ENCODE data around the gene TMEM209.
"Not testable (repeated sequence)": the region's sequence is repeated elsewhere in the genome, so short reads cannot be mapped to it uniquely, and the experiment has no call there.

TMEM209 gene

DNA sequence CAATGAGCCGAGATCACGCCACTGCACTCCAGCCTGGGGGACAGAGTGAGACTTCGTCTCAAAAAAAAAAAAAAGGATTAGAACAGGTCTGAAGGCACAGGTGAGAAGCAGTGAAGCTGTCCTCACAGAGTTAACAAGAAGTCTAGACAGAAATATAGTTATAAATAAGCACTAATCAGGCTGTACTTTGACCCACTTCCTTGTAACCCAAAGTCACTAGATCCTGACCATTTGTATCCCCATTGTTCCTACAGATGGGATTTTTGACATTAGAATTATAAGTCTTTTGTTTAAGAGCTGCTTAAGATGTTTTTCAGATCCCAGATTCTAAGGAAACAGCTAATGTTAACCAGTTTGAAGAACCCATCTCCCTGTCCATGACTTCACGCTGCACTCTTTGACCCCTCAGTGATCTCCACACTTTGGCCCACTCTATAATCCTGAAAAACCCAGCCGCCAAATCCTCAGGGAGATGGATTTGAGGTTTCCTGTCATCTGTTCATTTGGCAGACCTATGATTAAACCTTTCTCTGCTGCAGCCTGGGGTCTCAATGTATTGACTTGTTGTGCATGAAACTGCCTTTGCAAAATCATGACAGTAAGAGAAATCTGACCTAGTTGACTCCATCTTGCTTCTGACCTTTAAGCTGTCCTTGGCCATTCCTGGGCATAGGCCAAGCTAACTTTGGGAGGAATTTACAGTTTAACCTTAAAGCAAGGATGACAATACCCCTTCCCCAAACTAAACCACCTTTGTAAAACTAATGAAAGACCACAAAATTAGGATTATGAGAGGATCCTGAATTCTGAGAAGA is 13.8 kb upstream of the TMEM209 start:
- DNase-seq (ENCODE audit: low read depth in 1 of 2, low spot score in 1 of 2), result no peak

DNA sequence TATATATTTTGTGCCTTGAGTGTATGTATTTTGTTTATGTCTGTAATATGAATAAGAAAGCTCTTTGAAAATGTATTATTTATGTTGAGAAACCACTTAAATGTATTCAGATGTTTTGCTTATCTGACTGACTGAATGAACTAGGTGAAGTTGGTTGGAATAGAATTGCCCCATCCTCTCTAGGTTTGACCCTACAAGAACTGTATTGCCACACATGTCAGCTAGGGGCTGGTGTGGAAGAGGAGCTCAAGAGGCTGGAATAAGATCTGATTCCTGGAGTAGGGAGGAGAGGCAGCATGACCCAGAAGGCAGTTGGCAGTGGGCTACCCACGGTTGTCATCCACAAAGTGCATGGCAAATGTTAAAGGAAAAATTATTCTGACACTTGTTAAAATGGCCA is 11.5 kb upstream of the TMEM209 start:
- DNase-seq (ENCODE audit: low read depth in 1 of 2, low spot score in 1 of 2), result no peak

DNA sequence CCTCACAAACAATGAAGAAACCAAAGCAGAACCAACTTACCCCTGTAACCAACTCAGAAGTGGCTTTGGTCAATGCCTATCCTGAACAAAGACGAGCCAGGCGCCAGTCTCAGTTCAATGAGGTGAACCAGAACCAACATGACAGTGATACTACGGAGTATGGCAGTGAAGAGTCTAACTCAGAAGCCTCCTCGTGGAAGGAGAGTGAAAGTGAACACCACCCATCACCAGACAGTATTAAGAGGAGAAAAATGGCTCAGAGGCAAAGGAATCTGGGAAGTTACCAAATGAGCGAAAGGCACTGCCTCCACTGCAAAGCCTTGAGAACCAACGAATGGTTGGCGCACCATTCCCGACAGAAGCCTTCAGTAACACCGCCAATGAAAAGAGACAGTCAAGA is 10.8 kb upstream of the TMEM209 start:
- no peak for DNase-seq (ENCODE audit: low read depth in 1 of 2, low spot score in 1 of 2)

DNA sequence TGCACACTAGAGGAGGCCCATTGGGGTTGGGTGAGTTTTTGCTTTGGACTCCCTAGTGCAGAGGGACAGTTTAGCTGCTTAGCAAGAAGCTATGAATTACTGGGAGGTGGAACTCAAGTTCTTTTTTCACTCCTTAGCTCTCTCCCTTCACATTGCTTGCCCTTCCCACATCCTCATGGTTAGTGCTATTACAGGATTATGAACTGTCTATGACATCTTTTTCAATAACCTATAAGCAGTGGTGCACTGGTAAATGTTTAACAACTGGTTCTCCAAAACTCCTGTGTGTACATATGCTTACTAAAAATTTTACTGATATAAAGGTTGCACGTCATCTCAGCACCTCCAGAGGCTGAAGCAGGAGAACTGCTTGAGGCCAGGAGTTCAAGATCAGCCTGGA is 8.6 kb upstream of the TMEM209 start:
- no peak for DNase-seq (ENCODE audit: low read depth in 1 of 2, low spot score in 1 of 2)

DNA sequence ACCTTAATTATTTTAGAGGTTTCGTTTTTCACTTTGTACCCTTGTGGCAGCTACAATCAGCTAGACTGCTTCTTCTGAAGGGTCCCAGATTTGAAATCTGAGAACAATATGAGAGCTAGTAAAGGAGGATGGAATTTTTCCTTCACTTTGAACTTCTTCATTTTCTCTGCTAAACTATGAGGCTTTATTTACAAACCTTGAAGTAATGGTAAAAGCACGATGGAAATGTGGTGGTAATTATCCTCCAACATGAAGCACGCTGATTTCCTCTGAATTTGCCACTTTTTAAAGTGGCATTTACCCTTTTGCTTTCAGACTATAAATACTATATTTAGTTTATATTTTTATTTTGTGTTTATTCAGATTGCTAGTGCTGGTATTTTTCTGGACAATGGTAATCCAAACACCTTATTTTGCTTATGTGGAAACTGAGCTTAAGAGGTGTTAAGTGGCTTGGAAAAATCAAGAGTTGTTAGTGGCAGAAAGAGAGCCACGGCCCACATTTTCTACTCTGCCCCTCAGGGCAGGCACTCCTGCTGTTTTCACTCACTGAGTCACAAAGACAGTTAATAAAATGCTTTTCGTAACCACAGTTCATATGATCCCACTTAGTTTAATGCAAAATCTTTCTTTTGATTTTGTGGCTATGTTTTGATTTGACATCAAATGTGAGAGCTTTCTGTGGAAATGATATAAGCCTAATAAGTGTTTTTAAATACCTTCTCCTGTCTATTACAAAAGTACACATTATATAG is 5.2 kb upstream of the TMEM209 start:
- DNase-seq (ENCODE audit: low read depth in 1 of 2, low spot score in 1 of 2), result no peak

DNA sequence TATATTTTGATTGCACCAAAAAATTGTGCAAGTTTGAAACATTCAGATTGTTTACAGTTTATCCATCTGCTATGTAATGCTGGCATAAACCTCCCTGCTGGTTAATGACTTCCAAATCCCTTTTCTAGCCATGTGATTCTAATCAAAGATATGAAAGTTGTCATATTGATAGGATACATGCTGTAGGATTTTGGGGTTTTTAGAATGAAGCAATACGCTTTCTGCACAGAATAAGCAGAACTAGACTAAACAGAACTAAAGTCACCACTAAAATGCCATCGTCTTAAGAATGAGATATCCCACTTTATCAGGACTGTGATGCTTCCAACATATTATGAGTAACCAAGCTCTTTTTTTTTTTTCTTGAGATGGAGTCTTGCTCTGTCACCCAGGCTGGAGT is 3.3 kb upstream of the TMEM209 start:
- no peak for DNase-seq (ENCODE audit: low read depth in 1 of 2, low spot score in 1 of 2)

DNA sequence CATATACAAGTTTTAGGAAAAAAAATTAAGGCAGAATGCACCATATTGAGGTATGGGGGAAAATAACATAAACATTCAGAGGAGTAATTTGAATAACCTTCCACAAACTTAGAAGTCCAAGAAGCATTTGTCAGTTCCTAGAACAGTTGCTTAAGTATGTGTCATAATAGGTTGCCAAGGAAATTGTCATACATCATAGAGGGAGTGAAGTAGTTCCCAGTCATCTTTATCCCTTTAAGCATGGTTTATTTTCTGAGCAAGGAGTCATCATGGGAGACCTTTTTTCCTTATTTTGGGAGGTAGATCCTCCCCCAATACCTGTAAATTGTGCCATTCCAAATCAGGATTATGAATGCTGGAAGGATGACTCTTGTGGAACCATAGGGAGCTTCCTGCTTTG is 2.4 kb upstream of the TMEM209 start, which contains the start of gene SSMEM1:
SSMEM1 (plus strand) TSS at position 219 of the 400 bp plus-strand sequence; CDS start at position 270, 51 bp downstream.
- no peak for DNase-seq (ENCODE audit: low read depth in 1 of 2, low spot score in 1 of 2)

DNA sequence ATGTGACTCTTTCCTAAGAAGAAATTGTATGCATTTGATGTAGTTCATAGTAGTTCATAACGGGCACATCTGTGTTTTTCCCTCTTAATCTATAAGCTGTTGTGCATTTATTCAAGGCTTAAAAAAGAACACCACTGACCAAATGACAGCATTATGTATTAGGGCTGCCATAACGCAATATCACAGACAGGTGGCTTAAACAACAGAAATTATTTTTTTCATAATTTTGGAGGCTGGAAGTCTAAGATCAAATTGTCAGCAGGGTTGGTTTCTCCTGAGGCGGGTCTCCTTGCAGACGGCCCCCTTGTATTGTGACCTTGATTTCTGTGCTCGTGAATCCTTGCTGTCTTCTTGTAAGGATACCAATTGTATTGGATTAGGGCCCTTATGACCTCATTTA is 1.8 kb upstream of the TMEM209 start:
- DNase-seq (ENCODE audit: low read depth in 1 of 2, low spot score in 1 of 2), result no peak

DNA sequence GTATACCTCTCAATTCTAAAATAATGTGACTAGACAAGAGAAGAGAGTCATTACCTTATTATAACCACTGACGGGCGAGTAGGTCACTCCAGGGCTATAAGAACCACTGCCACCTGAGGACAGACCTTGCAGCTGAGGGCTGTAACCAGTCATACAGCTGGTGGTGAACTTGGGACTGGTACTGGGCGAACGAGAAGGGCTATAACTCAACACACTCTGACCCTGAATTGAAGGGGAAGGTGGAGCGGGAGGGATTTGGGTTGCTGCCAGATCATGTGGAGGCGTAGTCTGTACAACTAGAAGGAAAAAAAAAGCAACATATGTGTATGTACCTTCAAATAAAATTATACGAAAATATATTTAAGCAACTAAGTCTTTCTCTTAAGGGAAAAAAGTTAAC is 3.4 kb downstream of the TMEM209 start:
- no peak for DNase-seq (ENCODE audit: low read depth in 1 of 2, low spot score in 1 of 2)

DNA sequence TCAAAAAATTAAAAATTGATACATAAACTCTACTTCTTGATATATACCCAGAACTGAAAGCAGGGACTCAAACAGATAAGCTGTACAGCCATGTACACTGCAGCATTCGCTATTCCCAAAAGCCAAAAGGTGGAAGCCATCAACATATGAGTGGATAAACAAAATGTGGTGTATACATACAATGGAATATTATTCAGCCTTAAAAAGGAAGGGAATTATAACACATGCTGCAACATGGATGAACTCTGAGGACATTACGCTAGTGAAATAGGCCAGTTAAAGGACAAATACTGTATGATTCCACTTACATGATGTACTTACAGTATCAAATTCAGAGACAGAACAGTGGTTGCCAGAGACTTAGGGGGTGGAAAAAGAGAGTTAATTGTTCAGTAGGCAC is 8.1 kb downstream of the TMEM209 start:
- DNase-seq (ENCODE audit: low read depth in 1 of 2, low spot score in 1 of 2), result no peak

DNA sequence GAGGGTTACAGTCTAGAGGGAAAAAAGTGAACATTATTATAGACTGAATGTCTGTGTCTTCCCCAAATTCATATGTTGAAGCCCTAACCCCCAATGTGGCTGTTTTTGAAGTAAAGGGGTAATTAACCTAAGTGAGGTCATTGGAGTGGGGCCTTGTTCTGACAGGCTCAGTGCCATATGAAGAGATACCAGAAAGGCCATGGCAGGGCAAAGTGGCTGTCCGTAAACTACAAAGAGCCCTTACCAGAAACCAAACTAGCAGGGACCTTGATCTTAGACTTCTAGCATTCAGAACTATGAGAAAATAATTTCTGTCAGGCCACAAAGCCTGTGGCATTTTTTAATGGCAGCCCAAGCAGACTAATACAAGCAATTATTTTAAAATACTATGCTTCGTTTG is 8.7 kb downstream of the TMEM209 start:
- DNase-seq (ENCODE audit: low read depth in 1 of 2, low spot score in 1 of 2), result no peak

DNA sequence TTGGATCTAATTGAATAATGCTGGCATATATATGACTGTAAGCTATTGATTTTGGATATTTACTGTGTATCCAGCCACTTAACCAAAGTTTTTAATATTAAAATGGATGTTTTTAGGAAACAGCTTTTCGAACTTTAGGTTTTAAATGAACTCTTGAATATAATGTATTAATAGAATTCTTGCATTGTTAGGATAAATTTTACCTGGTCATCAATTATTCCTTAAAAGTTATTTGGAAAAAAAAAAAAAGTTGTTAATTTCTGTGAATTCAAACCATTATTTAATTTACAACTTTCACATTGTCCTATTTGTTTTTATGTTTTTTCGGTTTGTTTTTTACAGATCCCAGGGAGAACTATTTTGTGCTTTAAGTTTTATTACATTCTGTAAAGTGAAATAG is 9.8 kb downstream of the TMEM209 start:
- no peak for DNase-seq (ENCODE audit: low read depth in 1 of 2, low spot score in 1 of 2)

DNA sequence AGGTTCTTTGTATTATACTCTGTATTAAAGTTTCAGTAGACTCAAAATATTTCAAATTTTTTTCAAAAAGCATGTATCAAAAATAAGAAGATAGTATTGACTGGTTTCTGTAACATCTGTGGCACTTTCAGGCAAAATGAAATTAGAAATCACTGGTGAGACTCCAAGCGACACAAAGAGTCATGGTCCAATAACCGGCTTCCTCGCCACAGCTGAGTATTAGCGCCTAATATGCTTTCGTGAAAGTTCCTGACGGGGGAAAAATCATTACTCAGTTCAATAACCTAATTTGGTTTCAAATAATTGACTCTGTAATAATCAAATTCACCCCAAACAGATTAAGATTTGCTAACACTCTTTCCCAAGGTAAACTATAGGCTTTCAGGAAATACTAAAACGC is 13.4 kb downstream of the TMEM209 start:
- DNase-seq (ENCODE audit: low read depth in 1 of 2, low spot score in 1 of 2), result no peak

DNA sequence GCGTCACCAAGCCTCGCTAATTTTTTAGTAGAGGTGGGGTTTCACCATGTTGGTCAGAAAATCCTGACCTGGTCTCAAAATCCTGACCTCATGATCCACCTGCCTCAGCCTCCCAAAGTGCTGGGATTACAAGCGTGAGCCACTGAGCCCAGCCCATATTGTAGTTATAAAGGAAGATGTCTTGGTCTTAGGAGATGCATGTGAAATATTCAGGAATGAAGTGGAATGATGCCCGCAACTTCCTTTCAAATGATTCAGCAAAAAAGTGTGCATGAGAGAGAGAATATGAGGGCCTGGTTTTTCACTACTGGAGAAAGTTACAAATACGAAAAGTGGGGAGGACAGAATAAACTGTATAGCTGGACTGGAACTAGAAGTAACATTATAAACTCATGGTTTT is 15.9 kb downstream of the TMEM209 start:
- DNase-seq (ENCODE audit: low read depth in 1 of 2, low spot score in 1 of 2), result no peak

DNA sequence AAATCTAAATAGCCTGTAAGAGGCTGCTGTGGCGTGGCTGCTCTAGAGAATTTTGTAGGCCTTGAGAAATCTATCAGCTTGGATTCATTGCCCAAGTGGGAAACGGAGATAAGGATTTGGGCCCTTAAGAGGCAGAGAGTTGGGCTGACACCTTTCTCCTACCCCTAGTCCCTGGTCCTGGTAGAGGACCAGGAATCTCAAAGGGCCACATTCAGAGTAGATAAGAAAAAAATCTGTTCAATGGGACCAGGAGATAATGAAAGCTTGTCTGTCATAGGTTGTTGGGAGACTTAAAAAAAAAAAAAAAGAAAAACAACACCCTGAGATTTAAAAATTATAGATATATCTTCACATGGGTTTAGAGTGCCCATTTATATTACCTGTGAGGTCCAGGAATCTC is 17.8 kb downstream of the TMEM209 start:
- no peak for DNase-seq (ENCODE audit: low read depth in 1 of 2, low spot score in 1 of 2)

DNA sequence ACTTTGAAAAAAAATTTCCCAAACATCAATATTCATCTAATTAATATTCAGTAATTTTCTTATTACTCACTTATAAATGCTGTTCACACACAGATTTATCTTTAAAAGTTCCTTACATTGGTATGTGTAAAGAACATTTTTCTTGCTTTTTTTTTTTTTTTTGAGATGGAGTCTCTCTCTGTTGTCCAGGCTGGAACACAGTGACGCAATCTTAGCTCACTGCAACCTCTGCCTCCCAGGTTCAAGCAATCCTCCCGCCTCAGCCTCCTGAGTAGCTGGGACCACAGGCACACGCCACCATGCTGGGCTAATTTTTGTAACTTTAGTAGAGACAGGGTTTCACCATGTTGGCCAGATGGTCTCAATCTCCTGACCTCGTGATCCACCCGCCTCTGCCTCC is 20.9 kb downstream of the TMEM209 start:
- DNase-seq (ENCODE audit: low read depth in 1 of 2, low spot score in 1 of 2), result not testable (repeated sequence)

DNA sequence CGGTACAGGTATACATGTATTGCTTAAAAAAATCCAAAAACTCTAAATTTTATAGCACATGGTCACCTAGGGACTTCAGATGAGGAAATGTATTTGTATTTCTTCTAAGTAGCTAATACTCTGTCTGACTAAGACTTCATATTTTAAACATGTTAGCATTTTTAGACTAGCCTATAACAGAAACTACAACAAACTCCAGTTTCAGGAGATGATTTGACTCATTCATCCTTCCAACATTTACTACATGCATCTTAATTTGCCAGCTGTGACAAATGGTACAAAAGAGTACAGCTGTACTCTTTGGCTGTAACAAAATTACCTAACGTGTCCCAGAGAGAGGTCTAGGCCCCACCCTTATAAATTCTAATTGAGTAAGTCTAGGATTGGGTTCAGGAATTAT is 22.2 kb downstream of the TMEM209 start:
- no peak for DNase-seq (ENCODE audit: low read depth in 1 of 2, low spot score in 1 of 2)

DNA sequence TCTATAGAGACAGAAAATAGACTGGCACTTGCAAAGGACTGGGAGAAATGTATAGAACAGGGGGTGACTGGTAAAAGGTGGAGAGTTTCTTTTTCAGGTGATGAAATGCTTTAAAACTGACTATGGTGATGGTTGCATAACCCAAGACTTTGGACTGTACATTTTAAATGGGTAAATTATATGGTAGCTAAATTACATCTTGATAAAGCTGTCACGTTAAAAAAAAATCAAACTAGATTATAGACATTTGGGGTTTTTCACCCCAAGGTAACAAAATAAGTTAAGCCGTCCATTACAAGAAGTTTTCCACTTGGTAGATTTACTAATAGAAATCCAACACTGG is 24.0 kb downstream of the TMEM209 start:
- no peak for DNase-seq (ENCODE audit: low read depth in 1 of 2, low spot score in 1 of 2)

DNA sequence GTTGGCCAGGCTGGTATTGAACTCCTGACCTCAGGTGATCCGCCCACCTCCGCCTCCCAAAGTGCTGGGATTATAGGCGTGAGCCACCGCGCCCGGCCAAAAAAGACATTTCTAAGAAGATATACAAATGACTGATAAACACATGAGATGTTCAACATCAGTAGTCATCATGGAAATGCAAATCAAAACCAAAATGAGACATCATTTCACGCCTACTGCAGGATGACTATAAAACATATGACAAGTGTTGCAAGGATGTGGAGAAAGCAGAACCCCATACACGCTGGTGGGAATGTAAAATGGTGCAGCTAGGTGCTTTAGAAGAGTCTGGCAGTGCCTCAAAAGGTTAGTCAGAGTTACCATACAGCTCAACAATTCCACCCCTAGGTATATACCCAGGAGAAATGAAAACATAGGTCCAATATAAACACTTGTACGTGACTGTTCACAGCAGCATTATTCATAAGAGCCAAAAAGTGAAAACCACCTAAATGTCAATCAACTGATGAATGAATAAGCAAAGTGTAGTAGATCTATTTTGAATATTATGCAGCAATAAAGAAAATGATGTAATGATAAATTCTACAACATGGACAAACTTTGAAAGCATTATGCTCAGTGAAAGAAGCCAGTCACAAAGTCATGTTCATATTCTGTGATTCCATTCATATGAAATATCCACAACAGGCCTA is 24.5 kb downstream of the TMEM209 start:
- no peak for DNase-seq (ENCODE audit: low read depth in 1 of 2, low spot score in 1 of 2)

DNA sequence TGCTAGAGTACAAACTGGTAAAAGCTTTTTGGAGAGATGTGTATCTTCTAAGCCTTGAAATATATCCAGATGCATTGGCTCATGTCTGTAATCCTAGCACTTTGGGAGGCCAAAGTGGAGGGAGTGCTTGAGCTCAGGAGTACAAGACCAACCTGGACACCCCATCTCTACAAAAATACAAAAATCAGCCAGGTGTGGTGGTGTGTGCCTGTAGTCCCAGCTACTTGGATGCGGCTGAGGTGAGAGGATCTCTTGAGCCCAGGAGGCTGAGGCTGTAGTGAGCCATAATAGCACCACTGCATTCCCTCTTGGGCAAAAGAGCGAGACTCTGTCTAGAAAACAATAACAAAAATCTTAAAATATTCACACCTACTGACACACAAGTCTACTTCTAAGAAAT is 25.6 kb downstream of the TMEM209 start:
- DNase-seq (ENCODE audit: low read depth in 1 of 2, low spot score in 1 of 2), result no peak

DNA sequence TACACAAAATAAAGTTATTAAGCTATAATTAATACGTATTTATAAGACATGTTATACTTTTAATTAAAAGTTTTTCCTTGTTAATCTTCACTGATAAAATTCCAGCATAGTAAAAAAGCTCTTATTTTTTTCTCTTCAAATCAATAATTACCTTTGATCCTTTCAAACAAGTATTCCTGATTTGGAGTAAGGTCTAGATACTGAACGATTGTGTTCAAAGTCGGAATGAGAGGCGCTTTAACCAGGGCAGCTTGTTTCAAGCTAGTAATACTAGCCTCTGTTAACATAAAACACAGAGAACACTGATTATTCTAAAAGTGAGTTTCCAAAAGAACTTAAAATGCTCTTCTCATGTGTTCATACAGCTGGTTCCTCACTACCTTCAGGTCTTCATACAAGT is 27.0 kb downstream of the TMEM209 start:
- no peak for DNase-seq (ENCODE audit: low read depth in 1 of 2, low spot score in 1 of 2)
